GM12878 (cell line): Measurements from ENCODE around the gene MXI1. TPM values are rescaled to one million over a fixed set of nuclear protein-coding genes. Genes with fewer than 3 reads are reported as not detected.

Experiments used
- BMI1 ChIP-seq: fragments of 450-650 bp; IDR thresholded peaks from 2 replicates; pipeline ENCODE4 v1.6.1; 2016; ENCODE audit warnings: mild to moderate bottlenecking, moderate library complexity, borderline replicate concordance
- CREM ChIP-seq: IDR thresholded peaks from 2 replicates; pipeline ENCODE4 v1.6.1; 2014; ENCODE audit warnings: antibody characterized with exemption, low read depth
- EED ChIP-seq: sonication (generic); IDR thresholded peaks from 2 replicates; pipeline ENCODE4 v1.6.1; 2016; ENCODE audit warnings: antibody characterized with exemption, low read depth
- FOXM1 ChIP-seq: IDR thresholded peaks from 2 replicates; pipeline ENCODE4 v1.6.1; 2012; ENCODE audit warnings: low read depth, mild to moderate bottlenecking, inconsistent platforms, low read length, moderate library complexity
- GABPA ChIP-seq: IDR thresholded peaks from 2 replicates; pipeline ENCODE4 v1.6.1; 2014; ENCODE audit warnings: antibody characterized with exemption, low read depth, mild to moderate bottlenecking, inconsistent platforms
- IKZF1 ChIP-seq: fragments of 450-650 bp; conservative IDR thresholded peaks from 2 replicates; pipeline ENCODE4 v1.6.1; 2017; ENCODE audit warnings: antibody characterized with exemption, mild to moderate bottlenecking
- IKZF2 ChIP-seq, 2 experiments: fragments of 450-650 bp; IDR thresholded peaks; 2 replicates each; pipeline ENCODE4 v1.6.1; 2017; ENCODE audit warnings: mild to moderate bottlenecking in 2 of 2, moderate library complexity in 2 of 2
- JUNB ChIP-seq: IDR thresholded peaks from 2 replicates; pipeline ENCODE4 v1.6.1; 2016; ENCODE audit warnings: antibody characterized with exemption, mild to moderate bottlenecking
- MEF2A ChIP-seq: IDR thresholded peaks from 2 replicates; pipeline ENCODE4 v1.6.1; 2011; ENCODE audit warnings: low read depth, mild to moderate bottlenecking, low read length, moderate library complexity; ENCODE audit not compliant: insufficient read depth
- MTA2 ChIP-seq: fragments of 450-650 bp; IDR thresholded peaks from 2 replicates; pipeline ENCODE4 v1.6.1; 2016; ENCODE audit warnings: low read depth, mild to moderate bottlenecking, moderate library complexity
- MTA3 ChIP-seq: IDR thresholded peaks from 2 replicates; pipeline ENCODE4 v1.6.1; 2012; ENCODE audit warnings: low read length, inconsistent platforms, borderline replicate concordance
- NR2F1 ChIP-seq: fragments of 450-650 bp; conservative IDR thresholded peaks from 2 replicates; pipeline ENCODE4 v1.6.1; 2017; ENCODE audit warnings: mild to moderate bottlenecking
- ZBED1 ChIP-seq: IDR thresholded peaks from 2 replicates; pipeline ENCODE4 v1.6.1; 2016; ENCODE audit warnings: borderline replicate concordance
- ZNF217 ChIP-seq: fragments of 450-650 bp; IDR thresholded peaks from 2 replicates; pipeline ENCODE4 v1.6.1; 2017; ENCODE audit warnings: antibody characterized with exemption, mild to moderate bottlenecking
- ZNF384 ChIP-seq: IDR thresholded peaks from 2 replicates; pipeline ENCODE4 v1.6.1; 2012; ENCODE audit warnings: low read depth, mild to moderate bottlenecking, low read length, improper control_type of control experiment, borderline replicate concordance
- polyA plus RNA-seq, 11 experiments: library from polyadenylated mRNA; depleted of rRNA in 4 of 11; unstranded in 6 of 11; stranded (reverse) in 5 of 11; fragments of >200 nt; fragmentation: Nextera tagmentation in 4 of 11; fragmentation: Illumina TruSeq in 1 of 11; extraction: Ambion mirVana in 4 of 11; extraction: Trizol in 1 of 11; gene quantifications; 1 replicate in 1 of 11; 2 replicates in 10 of 11; pipeline versions ENCODE4 v1.2.1 to v1.2.3, GENCODE V29; 2011 to 2016; ENCODE audit warnings: inconsistent platforms in 2 of 11, missing spikeins in 2 of 11, low read depth in 1 of 11
- total RNA-seq, 4 experiments: library from RNA; depleted of rRNA in 3 of 4; stranded (reverse); fragments of >200 nt in 3 of 4; fragmentation: Illumina TruSeq in 1 of 4; extraction: Trizol in 1 of 4; gene quantifications; 2 replicates each; pipeline versions ENCODE4 v1.2.1 to v1.2.3, GENCODE V29; 2013 to 2021
- TF ChIP-seq, protein P1 (sequence below): fragments of 450-650 bp; IDR thresholded peaks from 2 replicates; pipeline ENCODE4 v1.6.1; 2017; ENCODE audit warnings: low read depth, mild to moderate bottlenecking, moderate library complexity
- TF ChIP-seq, protein P2 (sequence below): fragments of 450-650 bp; IDR thresholded peaks from 2 replicates; pipeline ENCODE4 v1.6.1; 2017; ENCODE audit warnings: mild to moderate bottlenecking, low read depth, inconsistent platforms; ENCODE audit not compliant: poor library complexity, severe bottlenecking

MXI1 gene
- total and polyA plus RNA-seq, 10 of the 15 experiments (the other 5 are each of a cell fraction or from before 2014, with no cell fraction given): 0.23 to 8.0 (median 0.41) TPM

DNA sequence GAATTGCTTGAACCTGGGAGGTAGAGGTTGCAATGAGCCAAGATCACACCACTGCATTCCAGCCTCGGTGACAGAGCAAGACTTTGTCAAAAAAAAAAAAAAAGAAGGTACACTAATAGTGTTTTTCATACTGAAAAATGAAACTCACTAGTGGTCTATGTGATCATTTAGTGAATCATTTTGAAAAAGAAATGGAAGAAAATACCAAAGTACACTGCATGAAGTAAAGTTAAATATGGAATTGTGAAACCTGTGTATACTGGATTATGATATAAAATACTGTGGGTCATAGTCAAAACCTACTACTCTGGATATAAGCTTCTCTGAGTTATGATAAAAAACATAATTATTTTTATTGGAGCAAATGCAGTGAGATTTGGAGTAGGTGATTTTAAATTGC is 42.1 kb downstream of the MXI1 start (continued):
- TF ChIP-seq, protein P1, sequence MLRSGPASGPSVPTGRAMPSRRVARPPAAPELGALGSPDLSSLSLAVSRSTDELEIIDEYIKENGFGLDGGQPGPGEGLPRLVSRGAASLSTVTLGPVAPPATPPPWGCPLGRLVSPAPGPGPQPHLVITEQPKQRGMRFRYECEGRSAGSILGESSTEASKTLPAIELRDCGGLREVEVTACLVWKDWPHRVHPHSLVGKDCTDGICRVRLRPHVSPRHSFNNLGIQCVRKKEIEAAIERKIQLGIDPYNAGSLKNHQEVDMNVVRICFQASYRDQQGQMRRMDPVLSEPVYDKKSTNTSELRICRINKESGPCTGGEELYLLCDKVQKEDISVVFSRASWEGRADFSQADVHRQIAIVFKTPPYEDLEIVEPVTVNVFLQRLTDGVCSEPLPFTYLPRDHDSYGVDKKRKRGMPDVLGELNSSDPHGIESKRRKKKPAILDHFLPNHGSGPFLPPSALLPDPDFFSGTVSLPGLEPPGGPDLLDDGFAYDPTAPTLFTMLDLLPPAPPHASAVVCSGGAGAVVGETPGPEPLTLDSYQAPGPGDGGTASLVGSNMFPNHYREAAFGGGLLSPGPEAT: peak; percentile 72; the same call in 1 of the 2 replicates
- TF ChIP-seq MTA3 (peak; percentile 58; the same call in 1 of the 2 replicates), FOXM1 (peak; percentile 87; the same call in 1 of the 2 replicates), EED (peak; percentile 38; the same call in 1 of the 2 replicates), IKZF2 (IDR thresholded peaks at IDR 0.05) (peak; percentile 89 to 91), MTA2 (peak; percentile 89), IKZF1 (peak; percentile 41; the same call in 1 of the 2 replicates), BMI1 (peak; percentile 49; the same call in 1 of the 2 replicates), JUNB (peak; percentile 97), MEF2A (peak; percentile 71), GABPA (peak; percentile 57; the same call in 1 of the 2 replicates), ZBED1 (0 out of 2 replicates have a peak, but pooled peaks have one; percentile 41), CREM (peak; percentile 64; the same call in 1 of the 2 replicates), NR2F1 (peak; percentile 61), ZNF384 (0 out of 2 replicates have a peak, but pooled peaks have one; percentile 41), ZNF217 (0 out of 2 replicates have a peak, but pooled peaks have one; percentile 65)
- TF ChIP-seq, protein P2, sequence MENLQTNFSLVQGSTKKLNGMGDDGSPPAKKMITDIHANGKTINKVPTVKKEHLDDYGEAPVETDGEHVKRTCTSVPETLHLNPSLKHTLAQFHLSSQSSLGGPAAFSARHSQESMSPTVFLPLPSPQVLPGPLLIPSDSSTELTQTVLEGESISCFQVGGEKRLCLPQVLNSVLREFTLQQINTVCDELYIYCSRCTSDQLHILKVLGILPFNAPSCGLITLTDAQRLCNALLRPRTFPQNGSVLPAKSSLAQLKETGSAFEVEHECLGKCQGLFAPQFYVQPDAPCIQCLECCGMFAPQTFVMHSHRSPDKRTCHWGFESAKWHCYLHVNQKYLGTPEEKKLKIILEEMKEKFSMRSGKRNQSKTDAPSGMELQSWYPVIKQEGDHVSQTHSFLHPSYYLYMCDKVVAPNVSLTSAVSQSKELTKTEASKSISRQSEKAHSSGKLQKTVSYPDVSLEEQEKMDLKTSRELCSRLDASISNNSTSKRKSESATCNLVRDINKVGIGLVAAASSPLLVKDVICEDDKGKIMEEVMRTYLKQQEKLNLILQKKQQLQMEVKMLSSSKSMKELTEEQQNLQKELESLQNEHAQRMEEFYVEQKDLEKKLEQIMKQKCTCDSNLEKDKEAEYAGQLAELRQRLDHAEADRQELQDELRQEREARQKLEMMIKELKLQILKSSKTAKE: peak; percentile 45
